HepG2 (cell line): ENCODE data around the gene SLC2A13. TPM values are rescaled to one million over a fixed set of nuclear protein-coding genes. Genes with fewer than 3 reads are reported as not detected.

Experiments
- ATAC-seq: fragments of 200-7000 bp; cut with Tn5 transposase; 3 replicates; pipeline ENCODE4 v1.9.1; 2020; ENCODE audit warnings: mild to moderate bottlenecking, moderate library complexity
- BruUV-seq: library from RNA; stranded (reverse); fragments of 400-500 nt; replicated peaks from 2 replicates; lab custom pipeline; 2021; lab: Mats Ljungman, UMichigan
- CTCF ChIA-PET: fragments of 300-600 bp; formaldehyde crosslinking; extraction: SDS; loops from one replicate; lab custom pipeline; 2021; ENCODE audit warnings: low total read pairs, inconsistent platforms, low intra/inter-chr PET ratio; lab: Yijun Ruan, JAX
- POLR2A ChIA-PET: fragments of 350-600 bp; sonication (Branson Sonifier 250); formaldehyde crosslinking; loops from one replicate; lab custom pipeline; 2020; ENCODE audit warnings: antibody characterized with exemption, inconsistent platforms; lab: Yijun Ruan, JAX
- DNase-seq: peaks from one replicate; pipeline ENCODE4 v3.0.0-alpha.2; 2015; ENCODE audit warnings: low spot score
- FAIRE-seq: peaks from 3 replicates; lab custom pipeline; 2011; peaks lifted over from hg19 to GRCh38; lab: Jason Lieb, UNC
- H2AFZ ChIP-seq: one replicate; pipeline ENCODE4 v1.6.1; 2011; ENCODE audit warnings: low read length, inconsistent platforms
- H3K27ac ChIP-seq: fragments of 300-600 bp; 3 replicates; pipeline ENCODE4 v1.8.0; 2011; ENCODE audit warnings: mixed run types, mild to moderate bottlenecking, mixed read lengths, low read length, inconsistent platforms; ENCODE audit not compliant: insufficient read depth; ENCODE audit errors: extremely low read length
- H3K27me3 ChIP-seq, 2 experiments: fragments of 200-600 bp in 1 of 2; 2 replicates in 1 of 2; 3 replicates in 1 of 2; pipeline versions ENCODE4 v1.6.0 to v1.8.0; 2011; ENCODE audit warnings: low read length in 2 of 2, mild to moderate bottlenecking in 2 of 2, moderate library complexity in 2 of 2, inconsistent platforms in 1 of 2; ENCODE audit not compliant: insufficient read depth in 2 of 2, control insufficient read depth in 1 of 2
- H3K36me3 ChIP-seq, 2 experiments: fragments of 200-600 bp in 1 of 2; replicated peaks in 1 of 2; 2 replicates in 1 of 2; 3 replicates in 1 of 2; pipeline versions ENCODE4 v1.5.1 to v1.8.0; 2011; ENCODE audit warnings: low read length in 2 of 2, inconsistent platforms in 1 of 2; ENCODE audit not compliant: insufficient read depth in 2 of 2, control insufficient read depth in 1 of 2
- H3K4me1 ChIP-seq: 2 replicates; pipeline ENCODE4 v1.5.1; 2012; ENCODE audit warnings: low read length, inconsistent platforms; ENCODE audit not compliant: insufficient read depth
- H3K4me2 ChIP-seq: 2 replicates; pipeline ENCODE4 v1.6.0; 2011; ENCODE audit warnings: low read depth, low read length, inconsistent platforms
- H3K4me3 ChIP-seq, 3 experiments: fragments of 200-600 bp in 1 of 3; sonication (generic), shearing (Covaris generic) in 1 of 3; replicated peaks in 1 of 3; 2 replicates each; pipeline ENCODE4 v1.5.1; 2011 to 2016; ENCODE audit warnings: low read length in 3 of 3, inconsistent platforms in 2 of 3, low read depth in 2 of 3, mild to moderate bottlenecking in 2 of 3, control low read depth in 1 of 3, mixed read lengths in 1 of 3; ENCODE audit not compliant: insufficient read depth in 1 of 3
- H3K79me2 ChIP-seq: one replicate; pipeline ENCODE4 v1.6.1; 2011; ENCODE audit warnings: low read length, inconsistent platforms; ENCODE audit not compliant: insufficient read depth
- H3K9ac ChIP-seq: 2 replicates; pipeline ENCODE4 v1.6.0; 2011; ENCODE audit warnings: mild to moderate bottlenecking, low read depth, low read length, inconsistent platforms; ENCODE audit not compliant: insufficient read depth
- H3K9me3 ChIP-seq: 2 replicates; pipeline ENCODE4 v1.5.1; 2012; ENCODE audit warnings: mild to moderate bottlenecking, low read length
- H4K20me1 ChIP-seq: 2 replicates; pipeline ENCODE4 v1.6.0; 2011; ENCODE audit warnings: inconsistent platforms, mild to moderate bottlenecking, low read length, moderate library complexity; ENCODE audit not compliant: insufficient read depth
- CENPT ChIP-seq: sonication (generic); formaldehyde crosslinking; IDR thresholded peaks from 2 replicates; pipeline ENCODE4 v1.8.0; 2022; ENCODE audit warnings: low read depth, mild to moderate bottlenecking, moderate library complexity, missing genetic modification reagents
- MLXIP ChIP-seq: sonication (generic); formaldehyde crosslinking; IDR thresholded peaks from 2 replicates; pipeline ENCODE4 v1.9.0; 2021; ENCODE audit warnings: missing genetic modification reagents, borderline replicate concordance
- TBL1XR1 ChIP-seq: fragments of 150-350 bp; IDR thresholded peaks from 2 replicates; pipeline ENCODE4 v1.6.1; 2014; ENCODE audit warnings: borderline replicate concordance, low read length; ENCODE audit not compliant: partially characterized antibody
- ZMAT5 ChIP-seq: sonication (generic); formaldehyde crosslinking; IDR thresholded peaks from 2 replicates; pipeline ENCODE4 v1.5.0; 2020; ENCODE audit warnings: mild to moderate bottlenecking, low read depth, missing genetic modification reagents, borderline replicate concordance
- ZNF207 ChIP-seq: fragments of 450-650 bp; IDR thresholded peaks from 2 replicates; pipeline ENCODE4 v1.6.1; 2016; ENCODE audit warnings: antibody characterized with exemption, borderline replicate concordance
- ZNF256 ChIP-seq: sonication (generic); formaldehyde crosslinking; conservative IDR thresholded peaks from 2 replicates; pipeline ENCODE4 v1.4.0; 2020; ENCODE audit warnings: missing genetic modification reagents
- ZNF296 ChIP-seq: sonication (generic); formaldehyde crosslinking; conservative IDR thresholded peaks from 2 replicates; pipeline ENCODE4 v1.5.0; 2020; ENCODE audit warnings: mild to moderate bottlenecking, missing genetic modification reagents
- ZNF773 ChIP-seq: sonication (generic); formaldehyde crosslinking; IDR thresholded peaks from 2 replicates; pipeline ENCODE4 v1.4.0; 2020; ENCODE audit warnings: missing genetic modification reagents, borderline replicate concordance
- ZNF780A ChIP-seq: sonication (generic); formaldehyde crosslinking; IDR thresholded peaks from 2 replicates; pipeline ENCODE4 v1.8.0; 2022; ENCODE audit warnings: mild to moderate bottlenecking, missing genetic modification reagents, moderate library complexity
- WGBS: methylation state at CpG from one replicate; pipeline ENCODE4 v1.1.6; 2017; ENCODE audit warnings: low lambda C conversion rate; 5-methylcytosine and 5-hydroxymethylcytosine counted together
- in situ Hi-C: cut with HindIII; loops from 2 replicates; pipeline ENCODE4 v1.10.0; 2017; ENCODE audit warnings: low pct_unique_long_range_greater_than_20kb; ENCODE audit not compliant: extremely low pct_ligation_motif_present
- intact Hi-C: fragments of 100-400 bp; cut with micrococcal nuclease; formaldehyde crosslinking; loops from one replicate; pipeline ENCODE4 v1.10.0; 2022; ENCODE audit not compliant: unreplicated experiment
- polyA plus RNA-seq, 8 experiments: library from polyadenylated mRNA; depleted of rRNA in 3 of 8; stranded (reverse) in 7 of 8; unstranded in 1 of 8; fragments of >200 nt; fragmentation: Illumina TruSeq in 4 of 8; extraction: Trizol in 4 of 8; gene quantifications; 2 replicates each; pipeline versions ENCODE4 v1.2.1 to v1.2.3, GENCODE V29; 2011 to 2016; ENCODE audit warnings: low read depth in 4 of 8, missing spikeins in 1 of 8, mixed read lengths in 1 of 8; ENCODE audit not compliant: insufficient read depth in 1 of 8
- total RNA-seq, 5 experiments: library from RNA; depleted of rRNA; stranded (reverse); fragments of >200 nt; fragmentation: Illumina TruSeq; extraction: Trizol; gene quantifications; 2 replicates each; pipeline ENCODE4 v1.2.3, GENCODE V29; 2016; ENCODE audit warnings: low read depth in 1 of 5

SLC2A13 gene
- total and polyA plus RNA-seq, 2 of the 13 experiments (the other 11 are each of a cell fraction or from before 2014, with no cell fraction given) = 5.5 to 6.0 TPM

GRCh38 chr12:39846304-39846703 is 259.6 kb downstream of the SLC2A13 start:
- CTCF ChIA-PET = no interaction called here
- H3K27ac ChIP-seq = no peak overlapping the region
- ATAC-seq (no peak), DNase-seq (no peak), FAIRE-seq (no peak)
- H3K79me2 ChIP-seq = no peaks in the 10 kb centered on the region
- 94% methylated on average over 2 of the region's 2 CpGs for WGBS
- H3K4me1 ChIP-seq = no peaks in the 10 kb centered on the region
- intact Hi-C loops (no loop called here), in situ Hi-C loops (no loop called here)
- no peak overlapping the region for H2AFZ ChIP-seq
- no peak overlapping the region for H3K4me3 ChIP-seq
- no peaks in the 10 kb centered on the region for H3K36me3 ChIP-seq
- no TSS peak for BruUV-seq
- TF ChIP-seq ZNF296 (CRISPR knock-in tag) (no peak), TBL1XR1 (no peak), CENPT (no peak), ZNF780A (CRISPR knock-in tag) (no peak), ZNF773 (CRISPR knock-in tag) (no peak), ZNF207 (no peak), ZNF256 (CRISPR knock-in tag) (no peak), ZMAT5 (CRISPR knock-in tag) (no peak), MLXIP (CRISPR knock-in tag) (no peak)
- POLR2A ChIA-PET = no interaction called here
- no peak overlapping the region for H3K9ac ChIP-seq
- no peak overlapping the region for H3K4me2 ChIP-seq
- H3K9me3 ChIP-seq = no peaks in the 10 kb centered on the region
- no peaks in the 10 kb centered on the region for H4K20me1 ChIP-seq
- H3K27me3 ChIP-seq = no peaks in the 10 kb centered on the region
